Right ventricle myocardium inferior (tissue), 1 donor: ENCODE data around the gene RAB25. TPM values are rescaled to one million over a fixed set of nuclear protein-coding genes. Genes with fewer than 3 reads are reported as not detected.
"Not testable (repeated sequence)": the region's sequence is repeated elsewhere in the genome, so short reads cannot be mapped to it uniquely, and the experiment has no call there.

Experiments used
- ATAC-seq: fragments of 200-7000 bp; cut with Tn5 transposase; one replicate; pipeline ENCODE4 v1.9.1; 2020; ENCODE audit warnings: mild to moderate bottlenecking, moderate library complexity
- DNase-seq: peaks from one replicate; pipeline ENCODE4 v3.0.0; 2021; ENCODE audit errors: missing footprints
- intact Hi-C: fragments of 100-400 bp; cut with DNase I; formaldehyde crosslinking; loops from one replicate; pipeline ENCODE4 v1.11.0; 2022
- total RNA-seq: library from RNA; stranded (reverse); fragmentation: NEBNext Ultra II Directional; extraction: Animal tissue kit (Norgen Biotek cat#: 25700); gene quantifications from one replicate; pipeline ENCODE4 v1.2.1, GENCODE V29; 2021
- donor health status: DM: no; HTN: yes; CAD: no; lungs with severe emphysema.

Gene RAB25
- total RNA-seq, 1 donor from 2014 or later = not detected

DNA sequence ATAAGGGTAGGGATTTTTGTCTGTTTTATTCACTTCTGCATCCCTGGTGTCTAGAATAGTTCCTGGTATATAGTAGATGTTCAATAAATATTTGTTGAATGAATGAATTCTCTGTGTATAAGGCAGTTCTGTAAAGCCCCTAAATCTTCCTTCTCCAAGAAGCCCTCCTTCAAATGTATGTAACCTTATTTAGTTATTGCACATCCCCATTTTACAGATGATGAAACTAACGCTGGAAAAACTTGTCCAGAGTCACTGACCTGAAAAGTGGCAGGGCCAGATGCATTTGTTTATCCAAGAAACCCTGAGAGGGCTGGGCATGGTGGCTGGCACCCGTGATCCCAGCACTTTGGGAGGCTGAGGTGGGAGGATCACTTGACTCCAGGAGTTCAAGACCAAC is 49.3 kb downstream of the RAB25 start:
- intact Hi-C loops = no loop called here
- no peak for ATAC-seq
- DNase-seq = no peak

DNA sequence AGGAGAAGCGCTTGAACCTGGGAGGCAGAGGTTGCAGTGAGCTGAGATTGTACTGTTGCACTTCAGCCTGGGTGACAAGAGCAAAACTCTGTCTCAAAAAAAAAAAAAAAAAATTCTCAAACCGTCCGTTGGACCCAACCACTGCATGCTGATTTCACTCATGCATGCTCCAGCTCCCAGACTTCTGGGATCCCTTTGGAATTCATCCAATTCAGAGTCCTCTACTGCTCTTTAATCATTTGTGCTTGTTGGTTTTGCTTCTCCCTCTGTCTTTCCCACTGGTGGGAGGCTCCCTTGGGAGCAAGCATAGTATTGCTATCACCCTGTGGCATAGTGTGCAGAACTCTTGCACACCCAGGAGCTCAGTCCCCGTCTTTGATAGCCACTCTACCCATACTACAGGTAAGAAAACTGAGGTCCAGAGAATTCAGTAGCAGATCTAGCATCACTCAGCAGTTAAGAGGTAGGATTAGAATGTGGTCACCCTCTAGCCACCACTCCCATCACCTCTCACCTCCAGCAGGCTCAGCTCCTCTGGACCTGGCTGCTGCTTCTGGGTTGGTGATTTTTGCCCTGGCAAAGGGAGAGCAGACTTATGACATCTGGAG is 50.5 kb downstream of the RAB25 start:
- ATAC-seq = no peak
- intact Hi-C loops = no loop called here
- DNase-seq = no peak

DNA sequence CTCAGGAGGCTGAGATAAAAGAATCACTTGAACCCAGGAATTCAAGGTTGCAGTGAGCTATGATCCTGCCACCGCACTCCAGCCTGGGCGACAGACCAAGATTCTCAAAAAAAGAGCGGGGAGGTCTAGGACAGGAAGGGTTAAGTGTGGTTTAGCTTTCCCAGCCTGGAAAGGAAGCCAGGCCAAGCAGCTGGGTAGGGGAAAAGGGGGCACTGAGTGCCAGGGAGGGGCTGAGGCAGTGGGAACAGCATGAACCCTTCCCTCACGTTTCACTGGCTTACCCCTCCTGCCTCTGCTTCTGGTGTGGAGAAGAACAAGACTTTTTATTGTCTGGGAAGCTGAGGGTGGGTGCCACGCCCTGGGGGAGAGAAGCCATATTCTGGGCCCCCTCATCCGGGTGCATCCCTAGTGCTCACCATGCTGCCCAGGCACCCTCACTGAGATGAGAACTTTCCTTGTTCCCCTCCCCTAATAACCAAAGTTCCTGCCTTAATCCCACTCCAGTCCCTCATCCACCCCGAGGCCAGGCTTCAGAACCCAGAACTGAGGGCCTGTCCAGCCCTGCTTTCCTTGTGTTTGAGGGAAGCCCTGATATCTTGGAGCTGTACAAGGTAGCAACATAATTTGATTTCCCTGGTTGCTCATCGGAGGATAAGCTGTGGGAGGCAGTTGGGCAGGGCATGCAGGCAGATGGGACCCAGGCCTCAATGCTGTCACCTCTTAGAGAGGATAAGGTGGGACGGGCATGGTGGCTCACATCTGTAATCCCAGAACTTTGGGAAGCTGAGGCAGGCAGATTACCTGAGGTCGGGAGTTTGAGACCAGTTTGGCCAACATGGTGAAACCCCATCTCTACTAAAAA is 51.5 kb downstream of the RAB25 start:
- no peak for DNase-seq
- ATAC-seq = no peak
- intact Hi-C loops = no loop called here

DNA sequence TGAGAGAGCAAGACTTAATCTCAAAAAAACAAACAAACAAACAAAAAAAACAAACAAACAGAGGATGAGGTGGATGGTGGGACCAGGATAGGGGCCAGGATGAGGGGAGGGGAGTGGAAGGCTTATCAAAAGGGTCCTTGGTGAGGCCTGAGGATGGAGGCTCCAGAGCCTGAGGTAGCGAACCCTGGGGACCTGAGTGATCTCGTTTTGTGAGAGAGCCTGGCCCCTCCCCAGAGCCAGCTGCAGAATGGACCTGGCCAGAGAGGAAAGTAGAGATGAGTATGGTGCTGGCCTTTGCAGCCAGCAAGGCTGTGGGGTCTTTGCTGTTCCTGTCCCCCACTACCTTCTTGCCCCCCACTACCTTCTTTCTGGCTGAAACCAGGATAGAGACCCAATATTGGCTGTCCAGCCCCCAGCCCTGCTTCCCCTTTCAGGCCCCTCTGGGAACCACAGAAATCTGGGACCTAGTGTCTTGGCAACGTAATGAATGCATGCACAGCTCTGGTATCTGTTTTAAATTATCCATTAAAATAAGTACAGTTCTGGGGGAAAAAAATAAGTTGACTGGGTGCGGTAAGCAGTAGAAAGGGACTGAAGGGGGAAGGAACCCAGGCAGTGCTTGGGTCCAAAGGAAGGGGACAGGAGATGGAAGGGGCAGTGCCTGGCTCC is 52.5 kb downstream of the RAB25 start:
- ATAC-seq (no peak), DNase-seq (no peak)
- intact Hi-C loops = no loop called here

DNA sequence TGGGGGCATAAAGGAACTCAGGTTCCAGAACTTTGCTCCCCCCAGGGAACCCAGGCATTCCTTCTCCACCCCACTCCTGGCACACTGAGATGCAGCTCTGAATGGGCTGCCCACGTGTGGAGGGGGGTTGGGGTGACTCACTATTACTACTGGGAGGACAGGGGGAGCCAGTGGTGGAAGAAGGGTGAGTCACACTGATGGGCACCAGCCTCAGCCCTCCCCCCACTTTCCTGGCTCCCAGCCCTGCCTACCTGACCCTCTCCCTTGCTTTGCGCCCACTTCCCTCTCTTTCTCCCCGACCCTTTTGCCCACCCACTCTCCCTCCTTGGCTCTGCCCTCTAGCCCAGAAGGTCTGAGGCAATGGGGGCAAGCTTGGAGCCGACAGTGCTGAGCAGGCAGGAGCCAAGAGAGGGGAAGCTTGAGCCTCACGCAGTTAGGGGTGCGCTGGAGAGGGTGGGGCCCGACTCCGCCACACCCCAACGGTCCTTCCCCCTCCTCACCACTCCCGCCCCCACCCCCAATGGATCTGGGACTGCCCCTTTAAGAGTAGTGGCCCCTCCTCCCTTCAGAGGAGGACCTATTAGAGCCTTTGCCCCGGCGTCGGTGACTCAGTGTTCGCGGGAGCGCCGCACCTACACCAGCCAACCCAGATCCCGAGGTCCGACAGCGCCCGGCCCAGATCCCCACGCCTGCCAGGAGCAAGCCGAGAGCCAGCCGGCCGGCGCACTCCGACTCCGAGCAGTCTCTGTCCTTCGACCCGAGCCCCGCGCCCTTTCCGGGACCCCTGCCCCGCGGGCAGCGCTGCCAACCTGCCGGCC is 53.4 kb downstream of the RAB25 start, which contains the start of gene LMNA:
Gene LMNA, plus strand, starts transcription at position 611 of the 818 bp plus-strand sequence. CDS start 208 bp downstream, outside the sequence.
- peak; percentile 92 for ATAC-seq
- intact Hi-C loops = no loop called here
- peak; percentile 94 for DNase-seq

DNA sequence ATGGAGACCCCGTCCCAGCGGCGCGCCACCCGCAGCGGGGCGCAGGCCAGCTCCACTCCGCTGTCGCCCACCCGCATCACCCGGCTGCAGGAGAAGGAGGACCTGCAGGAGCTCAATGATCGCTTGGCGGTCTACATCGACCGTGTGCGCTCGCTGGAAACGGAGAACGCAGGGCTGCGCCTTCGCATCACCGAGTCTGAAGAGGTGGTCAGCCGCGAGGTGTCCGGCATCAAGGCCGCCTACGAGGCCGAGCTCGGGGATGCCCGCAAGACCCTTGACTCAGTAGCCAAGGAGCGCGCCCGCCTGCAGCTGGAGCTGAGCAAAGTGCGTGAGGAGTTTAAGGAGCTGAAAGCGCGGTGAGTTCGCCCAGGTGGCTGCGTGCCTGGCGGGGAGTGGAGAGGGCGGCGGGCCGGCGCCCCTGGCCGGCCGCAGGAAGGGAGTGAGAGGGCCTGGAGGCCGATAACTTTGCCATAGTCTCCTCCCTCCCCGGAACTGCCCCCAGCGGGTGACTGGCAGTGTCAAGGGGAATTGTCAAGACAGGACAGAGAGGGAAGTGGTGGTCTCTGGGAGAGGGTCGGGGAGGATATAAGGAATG is 54.1 kb downstream of the RAB25 start:
- intact Hi-C loops = loop anchor here (1.0 kb wide), 1 partner anchor 9 kb away; no protein-coding TSS in a partner anchor
- DNase-seq = peak; percentile 83

DNA sequence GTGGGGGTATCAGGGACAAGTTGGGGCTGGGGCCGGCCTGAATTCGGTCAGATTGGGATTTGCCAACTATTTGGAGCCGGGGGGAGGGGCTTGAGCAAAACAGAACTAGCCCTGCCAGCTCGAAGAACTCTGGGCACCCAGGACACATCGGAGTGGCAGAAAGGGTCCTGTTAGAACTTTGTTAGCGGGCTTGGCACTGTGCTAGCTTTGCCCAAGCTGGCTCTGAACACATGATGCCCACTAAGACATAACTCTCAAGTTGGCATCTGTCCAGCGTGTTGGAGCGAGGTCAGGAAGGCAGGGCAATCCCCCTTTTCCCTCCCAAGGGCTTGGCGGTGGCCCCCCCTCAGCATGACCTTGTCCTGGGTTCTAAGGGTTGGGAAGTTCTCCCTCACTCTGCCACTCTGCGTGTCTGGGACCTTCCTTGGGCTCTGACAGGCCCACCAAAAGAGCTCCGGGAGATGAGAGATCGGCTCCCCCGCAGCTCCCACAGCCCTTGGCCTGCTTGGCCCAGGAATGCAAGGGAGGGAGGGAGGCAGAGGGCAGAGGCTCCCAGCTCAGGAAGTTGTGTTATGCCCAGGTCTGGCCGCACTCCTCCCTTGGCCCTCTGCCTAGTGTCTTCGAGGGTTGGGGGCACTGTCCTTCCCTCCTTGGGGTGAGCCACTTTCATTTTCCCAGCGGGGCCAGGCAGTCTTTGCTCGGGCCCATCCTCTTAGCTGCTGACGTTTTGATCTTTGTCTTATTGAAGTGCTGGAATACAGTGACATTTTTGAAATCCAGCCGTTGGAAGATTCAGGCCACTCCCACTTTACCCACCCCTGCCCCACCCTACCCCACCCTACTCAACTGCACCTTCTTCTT is 54.8 kb downstream of the RAB25 start:
- ATAC-seq (peak; percentile 37), DNase-seq (peak; percentile 82)
- intact Hi-C loops = loop anchor here (1.0 kb wide), 1 partner anchor 9 kb away; no protein-coding TSS in a partner anchor

More for the DNA sequence above, 54.1 kb downstream of the RAB25 start:
- ATAC-seq = peak; percentile 54

DNA sequence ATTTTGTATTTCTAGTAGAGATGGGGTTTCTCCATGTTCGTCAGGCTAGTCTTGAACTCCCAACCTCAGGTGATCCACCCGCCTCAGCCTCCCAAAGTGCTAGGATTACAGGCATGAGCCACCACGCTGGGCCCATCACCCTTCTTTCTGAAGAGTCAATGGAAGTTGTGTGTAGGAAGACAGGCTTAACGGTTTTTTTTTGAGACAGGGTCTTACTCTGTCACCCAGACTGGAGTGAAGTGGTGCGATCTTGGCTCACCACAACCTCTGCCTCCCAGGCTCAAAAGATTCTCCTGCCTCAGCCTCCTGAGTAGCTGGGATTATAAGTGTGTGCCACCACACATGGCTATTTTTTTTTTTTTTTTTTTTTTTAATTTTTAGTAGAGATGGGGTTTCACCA is 55.8 kb downstream of the RAB25 start:
- ATAC-seq, intact Hi-C loops, DNase-seq: not testable (repeated sequence)

DNA sequence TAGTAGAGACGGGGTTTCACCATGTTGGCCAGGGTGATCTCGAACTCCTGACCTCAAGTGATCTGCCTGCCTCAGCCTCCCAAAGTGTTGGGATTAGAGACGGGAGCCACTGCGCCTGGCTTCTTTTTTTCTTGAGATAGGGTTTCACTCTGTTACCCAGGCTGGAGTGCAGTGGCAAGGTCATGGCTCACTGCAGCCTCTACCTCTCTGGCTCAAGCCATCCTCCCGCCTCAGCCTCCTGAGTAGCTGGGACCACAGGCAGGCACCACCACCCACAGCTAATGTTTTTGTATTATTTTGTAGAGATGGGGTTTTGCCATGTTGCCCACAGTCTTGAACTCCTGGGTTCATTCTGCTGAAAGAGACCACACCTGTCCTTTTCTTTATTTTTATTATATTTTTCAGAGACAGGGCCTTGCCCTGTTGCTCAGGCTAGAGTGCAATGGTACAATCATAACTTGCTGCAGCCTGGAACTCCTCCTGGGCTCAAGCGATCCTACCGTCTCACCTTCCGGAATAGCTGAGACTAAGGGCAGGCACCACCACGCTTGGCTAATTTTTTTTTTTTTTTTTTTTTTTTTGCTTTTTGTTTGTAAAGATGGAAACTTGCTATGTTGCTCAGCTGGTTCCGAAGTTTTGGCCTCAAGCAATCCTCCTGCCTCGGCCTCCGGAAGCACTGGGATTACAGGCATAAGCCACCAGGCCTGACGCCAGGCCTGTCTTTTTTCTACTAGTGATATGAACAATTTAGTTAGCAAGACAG is 56.6 kb downstream of the RAB25 start:
- no peak for ATAC-seq
- DNase-seq = no peak
- intact Hi-C loops = no loop called here

DNA sequence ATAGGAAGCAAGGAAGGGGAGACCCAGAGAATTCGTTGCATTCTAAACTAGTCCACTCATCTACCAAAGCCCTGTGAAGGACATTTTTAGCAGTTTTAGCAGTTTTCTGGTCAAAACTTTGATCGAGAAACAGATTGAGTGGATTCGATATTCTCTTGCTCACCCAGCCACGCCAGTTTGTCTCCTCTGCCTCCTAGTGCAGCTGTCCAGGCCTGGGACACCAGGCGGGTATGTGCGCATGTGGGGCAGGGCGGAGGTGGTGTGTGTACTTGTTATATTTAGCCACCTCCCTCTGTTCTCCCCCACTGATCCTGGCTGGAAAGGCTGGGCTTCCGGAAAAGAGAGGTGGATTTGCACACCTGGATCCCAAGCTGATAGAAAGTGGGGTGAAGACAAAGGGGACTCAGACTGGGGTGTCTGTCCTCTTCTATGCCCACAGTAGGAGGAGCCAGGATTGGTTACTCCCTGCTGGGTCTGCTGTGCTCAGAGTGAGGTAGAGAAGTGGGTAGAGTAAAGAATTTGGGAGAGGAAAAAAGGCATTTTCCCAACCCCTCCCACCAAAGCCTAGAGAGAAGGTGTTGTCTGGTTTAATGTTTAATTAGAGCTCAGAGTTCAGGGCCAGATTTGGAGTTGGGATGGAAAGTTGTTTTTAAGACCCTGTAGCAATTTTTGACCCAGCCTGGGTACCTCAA is 57.4 kb downstream of the RAB25 start:
- ATAC-seq = no peak
- DNase-seq = peak; percentile 82
- intact Hi-C loops = no loop called here

DNA sequence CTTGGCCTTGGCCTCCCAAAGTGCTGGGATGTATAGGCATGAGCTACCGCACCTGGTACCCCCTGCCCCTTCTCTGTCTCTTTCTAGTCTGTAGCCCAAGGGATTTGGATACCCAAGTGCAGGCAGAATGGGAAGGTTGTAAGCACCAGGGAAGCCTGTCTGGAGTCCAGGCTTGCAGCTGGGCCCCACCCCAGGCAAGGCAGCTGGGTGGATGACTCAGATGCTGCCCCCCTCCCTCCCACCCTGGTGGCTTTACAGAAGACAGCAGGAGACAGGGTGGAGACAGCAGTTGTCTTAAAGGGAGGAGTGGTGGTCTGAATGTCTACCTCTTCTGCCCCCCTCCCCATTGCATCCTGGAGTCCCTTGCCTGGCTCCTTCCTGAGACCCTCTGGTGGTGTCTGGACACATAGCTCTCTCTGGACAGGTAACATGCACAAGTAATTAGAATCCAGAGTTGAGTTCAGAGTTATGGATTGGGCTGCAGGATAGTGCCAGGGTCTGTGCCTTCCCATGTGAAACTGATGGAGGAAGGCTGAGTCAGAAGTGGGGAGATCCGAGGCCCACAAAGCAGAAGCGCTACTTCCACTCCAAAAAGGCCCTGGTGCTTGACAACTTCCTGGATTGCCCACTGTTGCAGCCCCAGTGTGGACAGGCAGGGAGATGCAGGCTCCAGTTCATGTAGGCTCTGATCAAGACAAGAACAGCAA is 58.7 kb downstream of the RAB25 start:
- intact Hi-C loops = loop anchor here (10.0 kb wide), 1 partner anchor 545 kb away; no protein-coding TSS in a partner anchor
- ATAC-seq (no peak), DNase-seq (no peak)

Other genes with a start within 250 kb of the RAB25 start
- 19.3 TPM for gene GON4L, start 203.9 kb upstream of the RAB25 start, total RNA-seq
- 9.2 TPM for gene SYT11, start 201.6 kb upstream of the RAB25 start, total RNA-seq
- 21.7 TPM for gene RIT1, start 149.8 kb upstream of the RAB25 start, total RNA-seq
- 22.0 TPM for gene KHDC4, start 126.7 kb upstream of the RAB25 start, total RNA-seq
- not detected for gene RXFP4, start 119.5 kb upstream of the RAB25 start, total RNA-seq
- 61.8 TPM for gene ARHGEF2, start 82.6 kb upstream of the RAB25 start, total RNA-seq
- gene SSR2, start 40.2 kb upstream of the RAB25 start, total RNA-seq = 79.9 TPM
- gene UBQLN4, start 7.4 kb upstream of the RAB25 start, total RNA-seq = 33.5 TPM
- 63.8 TPM for gene LAMTOR2, start 6.4 kb upstream of the RAB25 start, total RNA-seq
- gene MEX3A, start 21.3 kb downstream of the RAB25 start, total RNA-seq = 0.24 TPM
- gene LMNA, start 53.6 kb downstream of the RAB25 start, total RNA-seq = 288 TPM
- gene SEMA4A, start 92.4 kb downstream of the RAB25 start, total RNA-seq = 2.2 TPM
- gene SLC25A44, start 132.9 kb downstream of the RAB25 start, total RNA-seq = 16.3 TPM
- gene PMF1, start 151.8 kb downstream of the RAB25 start, total RNA-seq = 68.6 TPM
- 0.32 TPM for gene BGLAP, start 181.0 kb downstream of the RAB25 start, total RNA-seq
- 0.54 TPM for gene PAQR6, start 186.9 kb downstream of the RAB25 start, total RNA-seq
- gene SMG5, start 221.7 kb downstream of the RAB25 start, total RNA-seq = 91.6 TPM
- 1.4 TPM for gene TMEM79, start 223.2 kb downstream of the RAB25 start, total RNA-seq
- gene GLMP, start 234.5 kb downstream of the RAB25 start, total RNA-seq = 16.4 TPM
- not detected for gene VHLL, start 238.1 kb downstream of the RAB25 start, total RNA-seq